ENCODE results near the gene RALGPS1.

DNA sequence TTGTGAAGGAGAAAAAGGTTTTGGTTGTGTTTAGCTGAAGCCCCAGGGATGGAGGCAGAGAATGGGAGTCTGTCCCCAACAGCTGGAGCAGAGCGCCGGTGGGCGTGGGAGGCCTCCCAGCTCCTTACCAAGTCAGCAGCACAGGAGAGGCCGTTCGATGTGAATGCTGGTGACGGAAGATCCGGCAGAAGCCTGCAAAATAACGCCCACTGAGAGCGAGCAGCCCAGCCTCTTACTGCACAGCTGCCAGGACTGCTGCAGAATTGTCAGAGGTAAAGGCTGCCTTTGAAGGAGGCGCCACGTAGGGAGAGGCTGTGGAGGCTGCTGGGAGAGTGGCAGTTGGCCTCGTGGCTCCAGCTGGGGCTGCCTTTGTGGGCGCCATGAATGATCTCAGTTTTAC, 181.6 kb downstream of the RALGPS1 start:
- TF ChIP-seq, protein P1, sequence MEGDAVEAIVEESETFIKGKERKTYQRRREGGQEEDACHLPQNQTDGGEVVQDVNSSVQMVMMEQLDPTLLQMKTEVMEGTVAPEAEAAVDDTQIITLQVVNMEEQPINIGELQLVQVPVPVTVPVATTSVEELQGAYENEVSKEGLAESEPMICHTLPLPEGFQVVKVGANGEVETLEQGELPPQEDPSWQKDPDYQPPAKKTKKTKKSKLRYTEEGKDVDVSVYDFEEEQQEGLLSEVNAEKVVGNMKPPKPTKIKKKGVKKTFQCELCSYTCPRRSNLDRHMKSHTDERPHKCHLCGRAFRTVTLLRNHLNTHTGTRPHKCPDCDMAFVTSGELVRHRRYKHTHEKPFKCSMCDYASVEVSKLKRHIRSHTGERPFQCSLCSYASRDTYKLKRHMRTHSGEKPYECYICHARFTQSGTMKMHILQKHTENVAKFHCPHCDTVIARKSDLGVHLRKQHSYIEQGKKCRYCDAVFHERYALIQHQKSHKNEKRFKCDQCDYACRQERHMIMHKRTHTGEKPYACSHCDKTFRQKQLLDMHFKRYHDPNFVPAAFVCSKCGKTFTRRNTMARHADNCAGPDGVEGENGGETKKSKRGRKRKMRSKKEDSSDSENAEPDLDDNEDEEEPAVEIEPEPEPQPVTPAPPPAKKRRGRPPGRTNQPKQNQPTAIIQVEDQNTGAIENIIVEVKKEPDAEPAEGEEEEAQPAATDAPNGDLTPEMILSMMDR (IDR thresholded peaks at IDR 0.05), result no peak
- no peak for TF ChIP-seq EP300 (IDR thresholded peaks at IDR 0.05)
